ENCODE results near the gene MED13.

MED13 gene, protein sequence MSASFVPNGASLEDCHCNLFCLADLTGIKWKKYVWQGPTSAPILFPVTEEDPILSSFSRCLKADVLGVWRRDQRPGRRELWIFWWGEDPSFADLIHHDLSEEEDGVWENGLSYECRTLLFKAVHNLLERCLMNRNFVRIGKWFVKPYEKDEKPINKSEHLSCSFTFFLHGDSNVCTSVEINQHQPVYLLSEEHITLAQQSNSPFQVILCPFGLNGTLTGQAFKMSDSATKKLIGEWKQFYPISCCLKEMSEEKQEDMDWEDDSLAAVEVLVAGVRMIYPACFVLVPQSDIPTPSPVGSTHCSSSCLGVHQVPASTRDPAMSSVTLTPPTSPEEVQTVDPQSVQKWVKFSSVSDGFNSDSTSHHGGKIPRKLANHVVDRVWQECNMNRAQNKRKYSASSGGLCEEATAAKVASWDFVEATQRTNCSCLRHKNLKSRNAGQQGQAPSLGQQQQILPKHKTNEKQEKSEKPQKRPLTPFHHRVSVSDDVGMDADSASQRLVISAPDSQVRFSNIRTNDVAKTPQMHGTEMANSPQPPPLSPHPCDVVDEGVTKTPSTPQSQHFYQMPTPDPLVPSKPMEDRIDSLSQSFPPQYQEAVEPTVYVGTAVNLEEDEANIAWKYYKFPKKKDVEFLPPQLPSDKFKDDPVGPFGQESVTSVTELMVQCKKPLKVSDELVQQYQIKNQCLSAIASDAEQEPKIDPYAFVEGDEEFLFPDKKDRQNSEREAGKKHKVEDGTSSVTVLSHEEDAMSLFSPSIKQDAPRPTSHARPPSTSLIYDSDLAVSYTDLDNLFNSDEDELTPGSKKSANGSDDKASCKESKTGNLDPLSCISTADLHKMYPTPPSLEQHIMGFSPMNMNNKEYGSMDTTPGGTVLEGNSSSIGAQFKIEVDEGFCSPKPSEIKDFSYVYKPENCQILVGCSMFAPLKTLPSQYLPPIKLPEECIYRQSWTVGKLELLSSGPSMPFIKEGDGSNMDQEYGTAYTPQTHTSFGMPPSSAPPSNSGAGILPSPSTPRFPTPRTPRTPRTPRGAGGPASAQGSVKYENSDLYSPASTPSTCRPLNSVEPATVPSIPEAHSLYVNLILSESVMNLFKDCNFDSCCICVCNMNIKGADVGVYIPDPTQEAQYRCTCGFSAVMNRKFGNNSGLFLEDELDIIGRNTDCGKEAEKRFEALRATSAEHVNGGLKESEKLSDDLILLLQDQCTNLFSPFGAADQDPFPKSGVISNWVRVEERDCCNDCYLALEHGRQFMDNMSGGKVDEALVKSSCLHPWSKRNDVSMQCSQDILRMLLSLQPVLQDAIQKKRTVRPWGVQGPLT (N-terminal part only)

DNA sequence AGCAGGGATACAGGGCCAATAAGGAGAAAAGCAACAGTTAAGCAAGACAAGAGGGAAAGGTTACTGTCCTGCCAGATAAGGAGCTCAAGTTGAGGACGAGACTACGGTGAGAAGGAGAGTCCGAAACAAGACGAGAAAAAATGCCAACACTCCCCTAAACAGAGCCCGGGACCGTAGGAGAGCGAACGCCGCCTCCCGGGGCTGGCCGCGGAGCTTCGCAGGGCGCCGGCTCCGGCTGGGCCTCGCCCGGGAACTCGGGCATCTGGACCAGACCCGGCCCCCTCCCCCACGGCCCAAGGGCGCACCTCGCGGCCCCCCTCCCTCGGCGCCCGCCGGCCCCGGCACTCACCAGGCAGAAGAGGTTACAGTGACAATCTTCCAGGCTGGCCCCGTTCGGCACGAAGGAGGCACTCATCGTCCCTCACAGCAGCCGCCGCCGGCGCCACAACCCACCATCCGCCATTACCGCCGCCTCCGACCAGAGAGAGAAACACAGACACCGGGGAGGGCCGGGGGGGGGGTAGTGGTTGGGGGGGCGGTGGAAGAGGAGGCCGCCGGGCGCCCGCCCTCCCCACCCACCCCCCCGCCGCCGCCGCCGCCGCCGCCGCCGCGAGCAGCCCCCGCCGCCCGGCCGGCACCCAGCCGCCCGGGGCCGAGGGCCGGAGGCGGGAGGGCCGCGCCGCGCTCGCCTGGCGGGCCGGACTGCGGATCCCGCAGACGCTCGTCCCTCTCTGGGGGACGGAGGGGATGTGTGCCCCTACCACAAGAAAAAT lies at the start of gene MED13:
Gene MED13, minus strand, starts transcription at position 488 of the 773 bp plus-strand sequence. Its CDS starts 73 bp downstream, at position 415.
- TF ChIP-seq, protein P1, sequence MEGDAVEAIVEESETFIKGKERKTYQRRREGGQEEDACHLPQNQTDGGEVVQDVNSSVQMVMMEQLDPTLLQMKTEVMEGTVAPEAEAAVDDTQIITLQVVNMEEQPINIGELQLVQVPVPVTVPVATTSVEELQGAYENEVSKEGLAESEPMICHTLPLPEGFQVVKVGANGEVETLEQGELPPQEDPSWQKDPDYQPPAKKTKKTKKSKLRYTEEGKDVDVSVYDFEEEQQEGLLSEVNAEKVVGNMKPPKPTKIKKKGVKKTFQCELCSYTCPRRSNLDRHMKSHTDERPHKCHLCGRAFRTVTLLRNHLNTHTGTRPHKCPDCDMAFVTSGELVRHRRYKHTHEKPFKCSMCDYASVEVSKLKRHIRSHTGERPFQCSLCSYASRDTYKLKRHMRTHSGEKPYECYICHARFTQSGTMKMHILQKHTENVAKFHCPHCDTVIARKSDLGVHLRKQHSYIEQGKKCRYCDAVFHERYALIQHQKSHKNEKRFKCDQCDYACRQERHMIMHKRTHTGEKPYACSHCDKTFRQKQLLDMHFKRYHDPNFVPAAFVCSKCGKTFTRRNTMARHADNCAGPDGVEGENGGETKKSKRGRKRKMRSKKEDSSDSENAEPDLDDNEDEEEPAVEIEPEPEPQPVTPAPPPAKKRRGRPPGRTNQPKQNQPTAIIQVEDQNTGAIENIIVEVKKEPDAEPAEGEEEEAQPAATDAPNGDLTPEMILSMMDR (IDR thresholded peaks at IDR 0.05; ENCODE audit: low read depth, low read length) = no peak
- peak within 1 kb of the TSS; percentile 98 for H3K4me3 ChIP-seq (ENCODE audit: low read depth, low read length)

DNA sequence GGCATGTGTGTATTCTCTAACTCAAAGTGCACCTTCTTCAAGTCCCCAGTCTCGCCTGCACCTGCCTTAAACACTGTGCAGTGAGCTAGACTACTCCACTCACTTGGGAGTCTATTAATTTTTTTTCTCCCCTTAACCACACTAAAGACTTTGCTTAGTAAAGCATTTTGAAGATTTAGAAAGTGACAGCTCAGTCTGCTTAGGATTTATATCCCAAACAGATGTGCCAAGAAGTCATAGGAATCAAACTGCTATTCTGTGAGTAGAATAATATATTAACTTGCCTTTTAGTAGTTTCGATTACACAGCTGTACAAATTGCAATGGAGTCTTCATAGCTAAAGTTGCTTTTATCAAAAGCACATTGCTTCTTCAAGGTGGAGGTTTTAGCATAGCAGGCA lies 47.2 kb upstream of the MED13 start:
- no peak overlapping the region for H3K4me3 ChIP-seq (ENCODE audit: low read depth, low read length)
- TF ChIP-seq, protein P1 (IDR thresholded peaks at IDR 0.05; ENCODE audit: low read depth, low read length) = no peak

DNA sequence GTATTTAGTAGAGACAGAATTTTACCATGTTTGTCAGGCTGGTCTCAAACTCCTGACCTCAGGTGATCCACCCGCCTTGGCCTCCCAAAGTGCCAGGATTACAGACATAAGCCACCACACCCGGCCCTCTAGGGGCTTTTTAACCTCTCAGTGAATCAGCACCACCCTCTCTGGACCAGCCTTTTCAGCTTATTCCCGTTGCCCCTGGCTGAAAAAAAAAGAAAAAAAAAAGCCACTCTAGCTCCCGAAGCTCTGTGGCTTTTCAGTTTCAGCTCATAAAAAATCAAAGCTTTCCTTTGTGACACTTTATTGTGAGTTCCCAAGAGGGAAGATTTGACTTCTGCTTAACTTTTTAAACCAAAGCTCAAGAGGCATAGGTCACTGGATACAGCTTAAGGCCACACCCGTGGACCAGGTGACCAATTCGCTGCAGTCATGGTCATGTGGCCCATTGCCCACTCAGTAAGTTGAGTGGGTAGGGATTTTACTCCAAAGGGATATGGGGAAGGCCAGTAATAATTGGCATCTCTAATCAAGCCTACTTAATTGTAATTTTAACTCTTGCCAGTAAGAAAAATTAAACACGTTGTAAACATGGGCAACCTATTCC lies 46.6 kb upstream of the MED13 start:
- H3K4me3 ChIP-seq (ENCODE audit: low read depth, low read length) = no peak overlapping the region
- TF ChIP-seq, protein P1 (IDR thresholded peaks at IDR 0.05; ENCODE audit: low read depth, low read length) = no peak

DNA sequence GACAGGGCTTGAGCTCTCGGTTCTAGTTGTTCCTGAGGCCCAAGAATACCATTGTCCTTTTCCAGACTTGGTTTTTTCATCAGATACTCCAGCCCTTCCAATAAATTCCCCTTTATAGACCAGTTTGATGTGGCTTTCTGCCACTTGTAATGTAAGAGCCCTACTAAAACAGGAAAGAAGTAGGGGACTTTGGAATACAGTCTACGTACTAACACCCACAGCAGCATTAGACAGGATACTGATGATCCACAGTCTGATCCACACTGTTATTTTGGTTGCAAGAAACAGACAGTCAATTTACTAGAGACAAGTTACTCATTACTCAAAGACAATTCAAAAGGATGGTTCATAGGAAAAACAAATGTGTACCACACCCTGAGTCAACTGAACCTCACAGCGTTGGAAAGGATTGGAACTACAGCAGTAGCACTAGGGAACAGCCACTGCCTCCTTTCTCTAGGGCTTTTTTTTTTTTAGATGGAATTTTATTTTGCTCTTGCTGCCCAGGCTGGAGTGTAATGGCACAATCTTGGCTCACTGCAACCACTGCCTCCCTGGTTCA lies 45.9 kb upstream of the MED13 start:
- no peak overlapping the region for H3K4me3 ChIP-seq (ENCODE audit: low read depth, low read length)
- TF ChIP-seq, protein P1 (IDR thresholded peaks at IDR 0.05; ENCODE audit: low read depth, low read length) = no peak

DNA sequence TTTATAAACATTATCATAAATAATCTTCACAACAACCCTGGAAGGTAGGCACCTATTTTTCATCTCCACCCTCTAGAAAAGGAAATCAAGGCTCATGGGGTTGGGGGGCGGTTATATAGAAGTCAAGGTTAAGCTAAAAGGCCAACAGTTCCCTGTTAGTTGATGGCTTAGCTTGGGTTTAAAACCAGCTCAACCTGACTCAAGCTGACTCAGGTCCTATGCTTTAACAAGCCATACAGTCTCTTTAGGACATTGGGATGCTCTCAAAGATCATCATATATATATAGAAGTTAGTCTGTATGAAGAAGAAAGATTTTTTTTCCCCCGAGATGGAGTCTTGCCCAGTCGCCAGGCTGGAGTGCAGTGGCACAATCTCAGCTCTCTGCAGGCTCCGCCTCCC lies 44.8 kb upstream of the MED13 start:
- TF ChIP-seq, protein P1 (IDR thresholded peaks at IDR 0.05; ENCODE audit: low read depth, low read length) = no peak
- H3K4me3 ChIP-seq (ENCODE audit: low read depth, low read length) = no peak overlapping the region

Measured in WI38 (cell line).